Measurements from ENCODE around the gene PNMT. TPM values are rescaled to one million over a fixed set of nuclear protein-coding genes. Genes with fewer than 3 reads are reported as not detected.

Gene PNMT
- total and polyA plus RNA-seq, 2 of the 13 experiments (the other 11 are each of a cell fraction or from before 2014, with no cell fraction given) = 0.25 TPM; not detected in 1

- TF ChIP-seq ZBTB10 (CRISPR knock-in tag; IDR thresholded peaks at IDR 0.05; ENCODE audit: borderline replicate concordance) = peak; percentile 25; the same call in 1 of the 2 replicates
- no peak for TF ChIP-seq ZKSCAN8 (CRISPR knock-in tag; IDR thresholded peaks at IDR 0.05; ENCODE audit: borderline replicate concordance)
- TF ChIP-seq ZNF121 (CRISPR knock-in tag; IDR thresholded peaks at IDR 0.05) = no peak
- no peak for TF ChIP-seq PHF5A (CRISPR knock-in tag; IDR thresholded peaks at IDR 0.05; ENCODE audit: low read depth, unreplicated experiment)
- no peak for TF ChIP-seq ZNF737 (CRISPR knock-in tag; IDR thresholded peaks at IDR 0.05; ENCODE audit: borderline replicate concordance)
- peak; percentile 79; the same call in 1 of the 2 replicates for TF ChIP-seq MTA1 (CRISPR knock-in tag; IDR thresholded peaks at IDR 0.05; ENCODE audit: borderline replicate concordance)
- TF ChIP-seq HIC2 (CRISPR knock-in tag; IDR thresholded peaks at IDR 0.05; ENCODE audit: low read depth) = no peak
- peak; percentile 85; the same call in 1 of the 2 replicates for TF ChIP-seq PAX8 (CRISPR knock-in tag; IDR thresholded peaks at IDR 0.05; ENCODE audit: borderline replicate concordance)
- 0 out of 2 replicates have a peak, but pooled peaks have one; percentile 12 for TF ChIP-seq RFXAP (CRISPR knock-in tag; IDR thresholded peaks at IDR 0.05; ENCODE audit: borderline replicate concordance)
- TF ChIP-seq ZBTB43 (CRISPR knock-in tag; conservative IDR thresholded peaks at IDR 0.05) = peak; percentile 81
- TF ChIP-seq USF2 (IDR thresholded peaks at IDR 0.05; ENCODE audit: low read depth, low read length) = no peak
- TF ChIP-seq USF2 (CRISPR knock-in tag; IDR thresholded peaks at IDR 0.05; ENCODE audit: borderline replicate concordance) = no peak
- no peak for TF ChIP-seq FOXP1 (IDR thresholded peaks at IDR 0.05)
- TF ChIP-seq FOXP1 (CRISPR knock-in tag; IDR thresholded peaks at IDR 0.05) = no peak
- peak; percentile 65 for TF ChIP-seq SRSF1 (optimal IDR thresholded peaks at IDR 0.05; ENCODE audit: low read depth, low read length)
- TF ChIP-seq ZNF639 (CRISPR knock-in tag; conservative IDR thresholded peaks at IDR 0.05) = 0 out of 2 replicates have a peak, but pooled peaks have one; percentile 51
- TF ChIP-seq ZNF720 (CRISPR knock-in tag; IDR thresholded peaks at IDR 0.05) = no peak
- TF ChIP-seq MEIS2 (CRISPR knock-in tag; IDR thresholded peaks at IDR 0.05) = peak; percentile 66
- no peak for TF ChIP-seq NFRKB (IDR thresholded peaks at IDR 0.05)
- peak; percentile 65; the same call in 1 of the 2 replicates for TF ChIP-seq ERF (CRISPR knock-in tag; IDR thresholded peaks at IDR 0.05)
- no peak for TF ChIP-seq FOSL2 (CRISPR knock-in tag; IDR thresholded peaks at IDR 0.05)
Measured at GRCh38 chr17:39636927-39637736, 31.1 kb upstream of the PNMT start, which contains the start of gene STARD3 (continued).
